Ecto neural progenitor cell (in vitro differentiated cells): ENCODE data around the gene SLFN13.
"Not testable (repeated sequence)": the region's sequence is repeated elsewhere in the genome, so short reads cannot be mapped to it uniquely, and the experiment has no call there.

Experiments
- DNase-seq: peaks from one replicate; pipeline ENCODE4 v3.0.0-alpha.2; 2018; ENCODE audit warnings: low spot score

Gene SLFN13

GRCh38 chr17:35448214-35448898 lies at the start of gene SLFN13:
Gene SLFN13, minus strand, starts transcription at chr17:35448766. Its CDS starts 3,086 bp downstream, at chr17:35445680.
- peak; percentile 83 for DNase-seq

GRCh38 chr17:35496451-35497290 lies 48.1 kb upstream of the SLFN13 start:
- no peak for DNase-seq

GRCh38 chr17:35493040-35493439 lies 44.5 kb upstream of the SLFN13 start:
- DNase-seq: no peak

GRCh38 chr17:35491417-35491816 lies 42.9 kb upstream of the SLFN13 start:
- DNase-seq: no peak

- no peak for DNase-seq
Measured at GRCh38 chr17:35489944-35490343, 41.4 kb upstream of the SLFN13 start.

GRCh38 chr17:35488991-35489390 lies 40.4 kb upstream of the SLFN13 start:
- DNase-seq: no peak

GRCh38 chr17:35486920-35487732 lies 38.6 kb upstream of the SLFN13 start:
- no peak for DNase-seq

GRCh38 chr17:35479271-35479670 lies 30.7 kb upstream of the SLFN13 start:
- no peak for DNase-seq

GRCh38 chr17:35477248-35477647 lies 28.7 kb upstream of the SLFN13 start:
- no peak for DNase-seq

- DNase-seq: no peak
Measured at GRCh38 chr17:35476283-35476820, 27.8 kb upstream of the SLFN13 start.

- no peak for DNase-seq
Measured at GRCh38 chr17:35468475-35468874, 19.9 kb upstream of the SLFN13 start.

- no peak for DNase-seq
Measured at GRCh38 chr17:35467824-35468223, 19.3 kb upstream of the SLFN13 start.

GRCh38 chr17:35460354-35460851 lies 11.8 kb upstream of the SLFN13 start:
- peak; percentile 85 for DNase-seq

GRCh38 chr17:35454035-35454434 lies 5.5 kb upstream of the SLFN13 start:
- not testable (repeated sequence) for DNase-seq

- DNase-seq: no peak
Measured at GRCh38 chr17:35453171-35453570, 4.6 kb upstream of the SLFN13 start.

GRCh38 chr17:35449371-35449931 lies 885 bp upstream of the SLFN13 start:
- DNase-seq: no peak

- no peak for DNase-seq
Measured at GRCh38 chr17:35448899-35449227, 297 bp upstream of the SLFN13 start.

- no peak for DNase-seq
Measured at GRCh38 chr17:35447499-35447898, 1.1 kb downstream of the SLFN13 start.

- no peak for DNase-seq
Measured at GRCh38 chr17:35438433-35438832, 10.1 kb downstream of the SLFN13 start.

GRCh38 chr17:35433075-35433894 lies 15.3 kb downstream of the SLFN13 start:
- DNase-seq: no peak
